Sigmoid colon (tissue), 7 donors: ENCODE measurements around the gene ALX1. TPM values are rescaled to one million over a fixed set of nuclear protein-coding genes. Genes with fewer than 3 reads are reported as not detected.
A peak's percentile ranks its signal among the peaks of the same experiment; 100 is the strongest.

Experiments used
- DNase-seq: peaks from one replicate; pipeline ENCODE4 v3.0.0-alpha.2; 2019
- H3K27ac ChIP-seq, 4 donors: fragments of 200-600 bp; sonication (generic); one replicate each; pipeline ENCODE4 v1.5.1; 2016 to 2019; ENCODE audit warnings: mild to moderate bottlenecking in 1 of 4
- H3K27me3 ChIP-seq, 3 donors: fragments of 200-600 bp; sonication (generic); one replicate each; pipeline ENCODE4 v1.5.1; 2019; ENCODE audit warnings: mild to moderate bottlenecking in 1 of 3
- H3K36me3 ChIP-seq, 4 donors: fragments of 200-600 bp; sonication (generic); one replicate each; pipeline ENCODE4 v1.5.1; 2016 to 2019
- H3K4me1 ChIP-seq, 4 donors: fragments of 200-600 bp; sonication (generic); one replicate each; pipeline ENCODE4 v1.5.1; 2017 to 2019
- H3K4me3 ChIP-seq, 4 donors: fragments of 200-600 bp; sonication (generic); one replicate each; pipeline ENCODE4 v1.5.1; 2017 to 2019; ENCODE audit warnings: mild to moderate bottlenecking in 2 of 4, moderate library complexity in 1 of 4
- H3K9me3 ChIP-seq, 4 donors: fragments of 200-600 bp in 3 of 4; sonication (generic) in 3 of 4; one replicate each; pipeline versions ENCODE4 v1.5.1 to v1.6.1; 2013 to 2019
- EP300 ChIP-seq, 4 donors: sonication (generic); formaldehyde crosslinking; IDR thresholded peaks; one replicate each; pipeline ENCODE4 v1.6.1; 2017; ENCODE audit warnings: antibody characterized with exemption in 4 of 4
- POLR2A ChIP-seq, 2 donors: fragments of 450-650 bp; IDR thresholded peaks; one replicate each; pipeline ENCODE4 v1.6.1; 2016; ENCODE audit warnings: antibody characterized with exemption in 2 of 2, mild to moderate bottlenecking in 2 of 2, moderate library complexity in 2 of 2
- POLR2AphosphoS5 ChIP-seq, 4 donors: sonication (generic); formaldehyde crosslinking; IDR thresholded peaks; one replicate each; pipeline ENCODE4 v1.6.1; 2017; ENCODE audit warnings: antibody characterized with exemption in 4 of 4
- WGBS, 2 donors: extraction: QIAGEN DNeasy Blood & Tissue Kit; methylation state at CpG; one replicate each; pipeline ENCODE4 v1.1.7; 2013; 5-methylcytosine and 5-hydroxymethylcytosine counted together
- intact Hi-C: fragments of 100-400 bp; cut with DNase I; formaldehyde crosslinking; loops from one replicate; pipeline ENCODE4 v1.15.1; 2023
- polyA plus RNA-seq, 3 donors: library from polyadenylated mRNA; stranded (reverse); fragments of 200-250 nt; gene quantifications; one replicate each; pipeline ENCODE4 v1.2.3, GENCODE V29; 2013
- total RNA-seq, 4 donors: library from RNA; depleted of rRNA; stranded (reverse); fragments of >200 nt; gene quantifications; one replicate each; pipeline ENCODE4 v1.1.0, GENCODE V29; 2016
- TF ChIP-seq, protein P1 (sequence below), 4 experiments: fragments of 450-650 bp in 3 of 4; fragments of 200-600 bp in 1 of 4; IDR thresholded peaks; one replicate each; pipeline ENCODE4 v1.5.1; 2016 to 2019; ENCODE audit warnings: antibody characterized with exemption in 4 of 4, mild to moderate bottlenecking in 3 of 4, moderate library complexity in 2 of 4
- donor health status: healthy with polysubstance abuse.
- donor health status: Bipolar disorder and iron deficiency.
- donor health status: healthy.

Gene ALX1
- total RNA-seq (under 1 TPM in 1 of 4 donors, not detected in 3; 0.33 TPM), polyA plus RNA-seq (not detected)

DNA sequence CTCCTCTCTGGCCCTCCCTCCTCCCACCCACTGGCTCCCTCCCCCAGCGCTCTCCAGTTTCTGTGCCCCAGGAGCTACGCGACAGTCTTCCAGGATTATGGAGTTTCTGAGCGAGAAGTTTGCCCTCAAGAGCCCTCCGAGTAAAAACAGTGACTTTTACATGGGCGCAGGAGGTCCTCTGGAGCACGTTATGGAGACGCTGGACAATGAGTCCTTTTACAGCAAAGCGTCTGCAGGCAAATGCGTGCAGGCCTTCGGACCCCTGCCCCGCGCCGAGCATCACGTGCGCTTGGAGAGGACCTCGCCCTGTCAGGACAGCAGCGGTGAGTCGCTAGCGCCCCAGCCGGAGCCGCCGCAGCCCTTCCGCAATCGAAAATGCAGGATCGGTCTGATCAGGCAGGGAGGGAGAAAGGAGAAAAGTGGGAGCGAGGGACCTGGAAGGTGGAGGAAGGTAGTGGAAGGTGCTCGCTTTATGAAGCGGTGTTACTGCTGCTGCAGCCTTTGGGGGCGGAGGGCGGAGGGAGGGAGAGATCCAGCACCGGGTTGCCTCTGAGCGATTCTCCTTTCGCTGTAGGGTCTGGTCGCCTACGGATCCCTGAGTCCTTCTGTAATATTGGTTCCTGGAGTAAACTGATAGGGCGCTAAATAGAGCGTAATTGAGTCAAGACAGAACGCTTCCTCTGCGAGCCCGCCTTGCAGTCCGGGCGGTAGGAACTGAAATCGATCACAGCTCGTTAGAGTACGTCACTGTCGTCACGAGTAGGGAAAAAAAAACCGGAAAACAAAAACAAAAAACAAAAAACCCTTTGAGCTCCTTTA is at the start of gene ALX1:
Gene ALX1 (plus strand): TSS at position 56 of the 819 bp plus-strand sequence. CDS start 42 bp downstream, at position 98.
- Histone ChIP-seq H3K4me1 (peaks cover 0 to 23% (median 21%) of the 10 kb centered on the region in 4 donors), H3K9me3 (no peaks in the 10 kb centered on the region), H3K4me3 (peak within 1 kb of the TSS; percentile 1 to 43 (median 33)), H3K36me3 (no peaks in the 10 kb centered on the region), H3K27me3 (peaks cover 49 to 100% (median 89%) of the 10 kb centered on the region in 3 donors), H3K27ac (no peak within 1 kb of the TSS)
- 2 to 3% methylated on average over 49 of the region's 49 CpGs for WGBS, 2 donors
- intact Hi-C loops: no loop called here
- TF ChIP-seq POLR2A (IDR thresholded peaks at IDR 0.05) (no peak), EP300 (IDR thresholded peaks at IDR 0.05) (no peak), POLR2AphosphoS5 (IDR thresholded peaks at IDR 0.05) (no peak)
- TF ChIP-seq, protein P1, sequence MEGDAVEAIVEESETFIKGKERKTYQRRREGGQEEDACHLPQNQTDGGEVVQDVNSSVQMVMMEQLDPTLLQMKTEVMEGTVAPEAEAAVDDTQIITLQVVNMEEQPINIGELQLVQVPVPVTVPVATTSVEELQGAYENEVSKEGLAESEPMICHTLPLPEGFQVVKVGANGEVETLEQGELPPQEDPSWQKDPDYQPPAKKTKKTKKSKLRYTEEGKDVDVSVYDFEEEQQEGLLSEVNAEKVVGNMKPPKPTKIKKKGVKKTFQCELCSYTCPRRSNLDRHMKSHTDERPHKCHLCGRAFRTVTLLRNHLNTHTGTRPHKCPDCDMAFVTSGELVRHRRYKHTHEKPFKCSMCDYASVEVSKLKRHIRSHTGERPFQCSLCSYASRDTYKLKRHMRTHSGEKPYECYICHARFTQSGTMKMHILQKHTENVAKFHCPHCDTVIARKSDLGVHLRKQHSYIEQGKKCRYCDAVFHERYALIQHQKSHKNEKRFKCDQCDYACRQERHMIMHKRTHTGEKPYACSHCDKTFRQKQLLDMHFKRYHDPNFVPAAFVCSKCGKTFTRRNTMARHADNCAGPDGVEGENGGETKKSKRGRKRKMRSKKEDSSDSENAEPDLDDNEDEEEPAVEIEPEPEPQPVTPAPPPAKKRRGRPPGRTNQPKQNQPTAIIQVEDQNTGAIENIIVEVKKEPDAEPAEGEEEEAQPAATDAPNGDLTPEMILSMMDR (IDR thresholded peaks at IDR 0.05): no peak
- DNase-seq: peak; percentile 43

DNA sequence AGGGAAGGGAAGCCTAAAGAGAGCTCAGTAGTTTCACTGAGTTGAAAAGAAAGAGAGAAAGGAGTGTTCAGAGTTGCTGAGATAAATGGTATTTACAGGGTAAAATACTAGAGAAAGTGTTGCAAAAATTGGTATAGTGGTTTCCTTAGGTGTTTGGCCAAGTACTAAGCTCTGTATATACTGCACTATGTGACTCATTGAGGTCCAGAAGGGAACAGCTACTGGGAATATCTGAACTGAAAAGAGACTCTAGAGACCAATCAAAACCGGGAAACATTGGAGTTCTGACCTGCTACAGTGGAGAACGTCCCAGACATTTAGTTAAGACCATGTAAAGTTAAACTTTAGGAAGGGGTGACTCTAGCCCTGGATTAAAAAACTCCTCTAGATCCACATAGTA is 42.7 kb upstream of the ALX1 start:
- no peaks in the 10 kb centered on the region for H3K36me3 ChIP-seq
- DNase-seq: no peak
- no peak overlapping the region for H3K4me3 ChIP-seq
- no peaks in the 10 kb centered on the region for H3K9me3 ChIP-seq
- no peaks in the 10 kb centered on the region for H3K27me3 ChIP-seq
- TF ChIP-seq POLR2A (IDR thresholded peaks at IDR 0.05) (no peak), EP300 (IDR thresholded peaks at IDR 0.05) (no peak), POLR2AphosphoS5 (IDR thresholded peaks at IDR 0.05) (no peak)
- TF ChIP-seq, protein P1 (IDR thresholded peaks at IDR 0.05): no peak
- H3K4me1 ChIP-seq: no peaks in the 10 kb centered on the region
- no peak overlapping the region for H3K27ac ChIP-seq
- 46 to 54% methylated on average over 2 of the region's 2 CpGs for WGBS, 2 donors
- intact Hi-C loops: no loop called here

DNA sequence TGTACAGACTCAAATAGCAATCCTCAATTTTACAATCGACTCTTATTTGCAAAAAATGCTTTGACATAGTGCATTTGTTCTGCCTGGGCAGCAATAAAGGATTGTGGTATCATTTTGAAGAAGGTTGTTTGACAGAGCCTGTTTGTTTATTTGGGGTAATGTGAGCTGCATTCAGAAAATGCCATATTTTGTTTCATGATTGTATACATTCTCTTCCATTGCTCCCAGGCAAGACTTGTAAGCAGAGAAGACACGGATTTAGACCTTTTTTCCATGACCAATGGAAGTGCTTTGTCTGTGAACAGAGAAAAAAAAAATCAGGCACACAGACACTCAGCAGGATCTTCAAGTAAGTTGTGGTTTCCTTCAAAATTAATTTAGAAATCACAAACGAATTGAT is 35.5 kb upstream of the ALX1 start:
- H3K4me1 ChIP-seq: no peaks in the 10 kb centered on the region
- H3K4me3 ChIP-seq: no peak overlapping the region
- no peak for TF ChIP-seq EP300 (IDR thresholded peaks at IDR 0.05)
- no peak for TF ChIP-seq POLR2AphosphoS5 (IDR thresholded peaks at IDR 0.05)
- no peak for TF ChIP-seq POLR2A (IDR thresholded peaks at IDR 0.05)
- TF ChIP-seq, protein P1 (IDR thresholded peaks at IDR 0.05): no peak
- H3K27ac ChIP-seq: no peak overlapping the region
- H3K36me3 ChIP-seq: no peaks in the 10 kb centered on the region
- intact Hi-C loops: no loop called here
- no peak for DNase-seq
- 20 to 46% methylated on average over 3 of the region's 3 CpGs for WGBS, 2 donors
- H3K9me3 ChIP-seq: no peaks in the 10 kb centered on the region
- H3K27me3 ChIP-seq: no peaks in the 10 kb centered on the region

DNA sequence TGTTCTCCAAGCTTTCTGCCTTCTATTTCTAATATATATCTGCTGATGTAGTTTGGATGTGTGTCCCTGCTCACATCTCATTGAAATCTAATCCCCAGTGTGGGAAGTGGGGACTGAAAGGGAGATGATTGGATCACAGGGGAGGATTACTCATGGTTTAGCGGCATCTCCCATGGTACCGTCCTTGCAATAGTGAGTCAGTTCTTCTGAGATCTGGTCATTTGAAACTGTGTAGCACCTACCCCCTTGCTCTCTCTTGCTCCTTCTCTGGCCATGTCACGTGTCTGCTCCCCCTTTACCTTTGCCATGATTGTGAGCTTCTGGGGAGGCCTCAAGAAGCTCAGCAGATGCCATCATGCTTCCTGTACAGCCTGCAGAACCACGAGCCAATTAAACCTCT is 26.2 kb upstream of the ALX1 start:
- TF ChIP-seq POLR2AphosphoS5 (IDR thresholded peaks at IDR 0.05): no peak
- Histone ChIP-seq H3K4me3 (no peak overlapping the region), H3K27ac (no peak overlapping the region), H3K9me3 (no peaks in the 10 kb centered on the region), H3K27me3 (no peaks in the 10 kb centered on the region), H3K4me1 (no peaks in the 10 kb centered on the region), H3K36me3 (no peaks in the 10 kb centered on the region)
- intact Hi-C loops: no loop called here
- no peak for DNase-seq
- WGBS, 2 donors: 42 to 61% methylated on average over 4 of the region's 4 CpGs

DNA sequence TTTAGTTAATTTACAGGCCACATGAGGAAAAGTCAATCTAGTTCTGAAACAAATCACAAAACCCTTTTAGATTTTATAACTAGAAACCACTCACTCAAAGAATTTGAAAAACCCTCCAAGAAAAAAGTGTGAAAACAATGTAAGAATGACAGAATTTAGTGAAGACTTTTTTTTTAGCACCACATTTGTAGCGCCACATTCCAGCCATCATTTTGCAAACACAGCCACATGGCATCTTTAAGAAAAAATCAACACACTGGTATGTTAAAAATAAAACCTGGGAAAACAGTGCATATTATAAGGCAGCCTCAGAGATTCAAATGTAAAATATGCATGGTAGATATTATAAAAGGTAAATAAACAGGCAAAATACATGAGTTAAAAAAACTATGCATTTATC is 22.3 kb upstream of the ALX1 start:
- TF ChIP-seq EP300 (IDR thresholded peaks at IDR 0.05) (no peak), POLR2A (IDR thresholded peaks at IDR 0.05) (no peak), POLR2AphosphoS5 (IDR thresholded peaks at IDR 0.05) (no peak)
- TF ChIP-seq, protein P1 (IDR thresholded peaks at IDR 0.05): no peak
- Histone ChIP-seq H3K27me3 (no peaks in the 10 kb centered on the region), H3K27ac (no peak overlapping the region), H3K4me3 (no peak overlapping the region), H3K9me3 (no peaks in the 10 kb centered on the region), H3K36me3 (no peaks in the 10 kb centered on the region), H3K4me1 (no peaks in the 10 kb centered on the region)
- 88 to 92% methylated on average over 1 of the region's 1 CpG for WGBS, 2 donors
- intact Hi-C loops: no loop called here
- no peak for DNase-seq
